GDM1 (cell line): ENCODE measurements around the gene OLIG2.

Experiments used
- DNase-seq: peaks from one replicate; lab custom pipeline; 2025; lab: John Stamatoyannopoulos, UW

The OLIG2 gene

GRCh38 chr21:33033094-33033951 lies 7.6 kb downstream of the OLIG2 start:
- DNase-seq: no peak

GRCh38 chr21:33033961-33034413 lies 8.3 kb downstream of the OLIG2 start:
- DNase-seq: no peak

- no peak for DNase-seq
These were observed 9.4 kb downstream of the OLIG2 start for GRCh38 chr21:33035147-33035546.

GRCh38 chr21:33036430-33037162 lies 10.9 kb downstream of the OLIG2 start:
- DNase-seq: peak; percentile 92

GRCh38 chr21:33037501-33037900 lies 11.8 kb downstream of the OLIG2 start:
- no peak for DNase-seq

GRCh38 chr21:33039536-33039935 lies 13.8 kb downstream of the OLIG2 start:
- DNase-seq: no peak

- DNase-seq: no peak
These were observed 14.5 kb downstream of the OLIG2 start for GRCh38 chr21:33040215-33040614.

- DNase-seq: no peak
These were observed 16.2 kb downstream of the OLIG2 start for GRCh38 chr21:33041981-33042380.

GRCh38 chr21:33042812-33043211 lies 17.1 kb downstream of the OLIG2 start:
- no peak for DNase-seq

- no peak for DNase-seq
These were observed 20.7 kb downstream of the OLIG2 start for GRCh38 chr21:33046455-33046854.

GRCh38 chr21:33047231-33047630 lies 21.5 kb downstream of the OLIG2 start:
- DNase-seq: no peak

GRCh38 chr21:33051925-33052324 lies 26.2 kb downstream of the OLIG2 start:
- no peak for DNase-seq

GRCh38 chr21:33053951-33054350 lies 28.2 kb downstream of the OLIG2 start:
- DNase-seq: no peak

GRCh38 chr21:33055991-33056390 lies 30.3 kb downstream of the OLIG2 start:
- no peak for DNase-seq

GRCh38 chr21:33057385-33057940 lies 31.7 kb downstream of the OLIG2 start:
- no peak for DNase-seq

GRCh38 chr21:33058527-33058926 lies 32.8 kb downstream of the OLIG2 start:
- no peak for DNase-seq

GRCh38 chr21:33058957-33059356 lies 33.2 kb downstream of the OLIG2 start:
- DNase-seq: no peak

GRCh38 chr21:33059380-33059841 lies 33.7 kb downstream of the OLIG2 start:
- DNase-seq: peak; percentile 33

GRCh38 chr21:33061233-33061632 lies 35.5 kb downstream of the OLIG2 start:
- no peak for DNase-seq

GRCh38 chr21:33063375-33063883 lies 37.7 kb downstream of the OLIG2 start:
- no peak for DNase-seq

- DNase-seq: no peak
These were observed 38.3 kb downstream of the OLIG2 start for GRCh38 chr21:33063907-33064622.
